ENCODE results near the gene ATF6.

The ATF6 gene

DNA sequence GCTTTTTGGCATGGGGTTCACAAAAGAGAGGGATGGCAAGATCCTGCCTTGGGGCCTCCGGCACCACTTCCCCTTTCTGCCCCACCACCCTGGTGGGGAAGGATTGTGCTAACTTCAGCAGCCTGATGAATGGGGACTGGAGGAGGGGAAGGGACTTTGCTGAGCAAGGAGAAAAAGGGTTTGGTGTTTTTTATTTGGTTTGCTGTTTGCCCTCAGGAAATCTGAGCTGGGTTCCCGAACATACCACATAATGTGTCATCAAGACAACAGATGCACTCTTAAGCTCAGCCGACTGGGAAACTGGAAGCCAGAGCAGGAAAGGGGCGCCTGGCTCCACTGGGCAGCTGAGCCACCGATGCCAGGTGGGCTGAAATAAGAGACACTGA lies 237.7 kb downstream of the ATF6 start:
- peak; percentile 77 for DNase-seq

DNA sequence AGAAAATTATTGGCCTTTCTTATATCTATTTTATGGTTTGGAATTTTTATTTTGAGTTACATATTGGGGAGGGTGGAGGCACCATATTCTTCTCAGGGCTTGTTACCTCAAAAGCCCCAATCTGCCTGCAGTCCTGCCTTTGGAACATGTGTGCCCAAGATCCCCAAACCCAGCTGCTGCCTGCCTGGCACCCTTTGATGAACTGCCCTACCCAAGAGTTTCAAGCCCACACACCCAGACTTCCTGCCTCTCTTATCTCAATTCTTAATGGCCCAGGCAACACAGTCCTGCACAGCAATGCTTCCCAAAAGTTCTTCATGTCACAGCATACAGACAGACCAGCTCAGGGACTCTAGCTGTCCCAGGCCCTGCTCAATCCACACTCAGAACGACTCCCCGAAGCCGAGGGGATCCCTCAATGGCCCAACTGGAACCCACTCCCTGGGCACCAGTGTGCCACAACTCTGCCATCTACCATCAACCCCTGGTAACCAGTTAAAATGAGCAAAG lies 238.4 kb downstream of the ATF6 start:
- no peak for DNase-seq

DNA sequence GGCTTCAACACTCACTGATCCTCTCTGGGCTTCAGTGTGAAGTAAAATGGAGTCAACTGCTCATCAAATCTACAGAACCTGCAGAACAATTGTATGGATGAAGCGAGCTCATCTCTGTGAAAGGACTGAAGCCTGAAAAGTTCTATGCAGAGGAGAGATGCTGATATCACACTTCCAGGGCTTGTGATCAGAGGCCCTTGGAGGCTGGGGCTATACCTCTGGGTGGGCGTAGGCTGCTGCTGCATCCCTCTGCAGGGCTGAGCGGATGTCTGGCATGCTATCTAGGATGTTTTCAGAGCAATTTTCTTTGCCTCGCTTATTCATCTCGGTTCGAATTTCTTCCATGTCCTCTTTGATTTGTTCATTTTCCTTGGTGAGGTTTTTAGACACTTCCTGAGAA lies 240.0 kb downstream of the ATF6 start:
- DNase-seq = peak; percentile 10

DNA sequence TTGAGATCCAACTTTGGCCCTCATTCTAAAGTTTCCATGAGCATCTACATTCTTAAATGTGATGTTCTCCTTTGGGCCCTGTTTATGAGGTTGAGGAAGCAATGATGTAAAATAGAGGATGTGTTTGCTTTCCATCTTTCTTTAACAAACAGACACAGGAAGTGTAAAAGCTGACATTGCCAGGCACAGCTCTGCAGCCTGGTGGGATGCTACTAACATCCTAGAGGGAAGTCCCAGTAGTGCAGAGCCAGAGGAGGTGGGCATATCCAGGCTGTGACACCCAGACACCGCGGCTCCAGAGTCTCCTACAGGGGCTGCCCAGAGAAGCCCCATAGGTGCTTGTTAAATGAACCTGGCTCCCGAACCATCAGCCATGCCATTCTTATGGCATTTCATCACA lies 241.3 kb downstream of the ATF6 start:
- DNase-seq = peak; percentile 12

DNA sequence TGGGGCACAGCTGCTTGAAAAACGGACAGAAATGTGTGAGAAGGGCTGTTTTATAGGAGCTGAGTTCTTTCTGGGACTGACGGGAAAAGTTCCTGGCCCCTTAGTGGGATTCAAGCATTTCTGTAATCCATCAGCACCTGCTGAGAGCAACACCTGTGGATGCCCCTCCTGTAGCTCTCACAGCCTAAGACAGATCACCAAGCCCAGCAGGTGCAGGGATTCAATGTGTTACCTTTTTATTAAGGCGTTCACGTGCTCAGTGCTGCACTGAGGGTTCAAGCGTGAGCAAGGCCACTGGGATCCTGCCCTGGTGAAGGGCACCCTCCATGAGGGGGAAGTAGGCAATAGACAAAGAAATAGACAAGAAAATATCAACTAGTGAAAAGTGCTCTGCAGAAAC lies 242.7 kb downstream of the ATF6 start:
- DNase-seq = peak; percentile 80

DNA sequence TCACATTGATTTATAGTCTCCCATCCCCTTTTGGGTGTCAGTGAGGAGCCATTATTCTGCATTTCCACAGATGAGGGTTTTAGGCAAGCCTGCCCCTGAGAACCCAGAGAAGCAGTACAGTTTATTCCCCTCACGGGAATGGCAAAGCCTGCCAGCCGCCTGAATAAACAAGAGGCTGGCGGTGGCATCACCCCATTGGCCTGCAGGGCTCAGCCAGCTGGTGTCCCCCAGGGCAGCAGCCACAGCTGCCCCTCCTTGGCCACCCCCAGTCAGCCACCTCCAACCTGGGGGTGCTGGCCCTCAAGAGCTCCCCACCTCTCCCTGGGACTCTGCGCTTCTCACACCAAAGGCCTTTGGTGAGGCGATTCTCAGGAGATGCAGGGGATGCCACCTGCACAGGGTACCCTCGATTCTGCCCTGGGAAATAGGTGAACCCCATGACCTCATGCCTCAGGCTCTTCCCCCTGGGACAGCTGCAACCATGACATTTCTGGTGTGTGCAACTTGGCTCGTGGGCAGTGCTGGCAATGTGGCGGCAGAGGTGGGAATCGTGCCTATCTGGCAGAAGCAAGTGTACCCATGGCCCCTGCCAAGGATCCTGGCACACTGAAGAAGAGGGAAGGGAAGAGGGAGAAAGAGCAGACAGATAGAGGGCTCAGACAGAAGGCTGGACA lies 243.5 kb downstream of the ATF6 start:
- peak; percentile 61 for DNase-seq

DNA sequence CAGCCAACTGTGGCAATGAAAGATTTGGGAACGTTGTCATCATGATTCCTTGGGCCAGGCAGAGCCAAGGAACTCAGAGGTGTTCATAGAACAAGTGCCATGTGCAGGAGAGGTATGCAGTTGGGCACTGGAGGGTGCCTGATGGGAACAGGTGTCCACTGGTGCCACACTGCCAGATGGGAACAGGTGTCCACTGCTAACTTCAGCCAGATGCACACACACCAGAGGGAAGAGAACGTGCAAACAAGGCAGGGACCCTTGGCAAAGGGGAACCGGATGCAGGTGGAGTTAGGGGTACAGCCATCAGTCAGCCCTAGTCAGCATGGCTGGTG lies 244.0 kb downstream of the ATF6 start:
- DNase-seq = no peak

DNA sequence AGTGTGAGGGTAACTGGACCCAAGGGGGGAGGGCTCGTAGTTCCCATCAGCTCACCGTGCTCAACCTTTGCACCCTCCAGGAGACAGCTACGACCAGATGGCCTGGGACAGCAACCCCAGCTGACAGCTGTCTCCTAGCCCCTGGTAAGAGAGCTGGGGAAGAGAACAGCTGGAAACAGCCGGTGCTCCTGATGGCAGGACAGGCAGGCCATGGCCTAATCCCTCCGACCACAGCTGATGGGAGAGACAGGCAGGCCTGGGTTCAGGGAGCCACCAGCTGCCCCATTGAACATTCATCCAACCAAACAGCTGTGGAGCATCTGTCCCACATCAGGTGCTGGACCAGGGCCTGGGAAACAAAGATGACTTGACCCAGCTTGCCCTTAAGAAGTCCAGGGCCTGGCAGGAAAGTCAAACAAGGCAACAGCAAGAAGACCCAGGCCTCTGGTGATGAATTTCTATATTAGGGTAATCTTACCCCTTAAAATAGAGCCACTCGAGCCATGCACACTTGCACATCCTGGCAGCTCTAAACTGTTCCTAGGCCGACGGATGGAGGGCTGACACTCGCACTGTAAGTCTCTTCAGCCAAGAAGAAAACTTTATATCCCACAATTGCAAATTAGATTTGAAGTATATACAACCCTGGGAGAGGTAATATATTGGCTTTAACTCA lies 245.4 kb downstream of the ATF6 start:
- no peak for DNase-seq

DNA sequence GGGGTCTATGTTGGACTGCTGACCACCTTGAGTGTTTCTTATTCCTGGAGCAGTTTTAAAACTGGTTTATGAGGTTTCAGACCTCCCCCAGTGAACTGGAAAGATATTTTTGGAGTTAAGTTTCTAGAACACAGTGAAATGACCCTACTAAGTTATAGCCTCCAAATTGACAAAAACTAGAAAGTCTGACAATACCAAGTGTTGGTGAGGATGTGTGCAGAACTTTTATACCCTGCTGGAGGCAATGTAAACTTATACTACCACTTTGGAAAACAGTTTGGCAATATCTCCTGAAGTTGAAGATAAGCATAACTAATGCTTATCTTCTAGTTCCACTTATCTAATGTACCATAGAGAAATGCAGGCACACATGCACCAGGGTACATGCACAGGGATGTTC lies 247.2 kb downstream of the ATF6 start:
- no peak for DNase-seq
